Measurements from ENCODE around the gene LGALS3BP. TPM values are rescaled to one million over a fixed set of nuclear protein-coding genes. Genes with fewer than 3 reads are reported as not detected.
A peak's percentile ranks its signal among the peaks of the same experiment; 100 is the strongest.
"Not testable (repeated sequence)": the region's sequence is repeated elsewhere in the genome, so short reads cannot be mapped to it uniquely, and the experiment has no call there.

Gene LGALS3BP
- total RNA-seq, 4 donors from 2014 or later: 172 to 414 (median 262) TPM

DNA sequence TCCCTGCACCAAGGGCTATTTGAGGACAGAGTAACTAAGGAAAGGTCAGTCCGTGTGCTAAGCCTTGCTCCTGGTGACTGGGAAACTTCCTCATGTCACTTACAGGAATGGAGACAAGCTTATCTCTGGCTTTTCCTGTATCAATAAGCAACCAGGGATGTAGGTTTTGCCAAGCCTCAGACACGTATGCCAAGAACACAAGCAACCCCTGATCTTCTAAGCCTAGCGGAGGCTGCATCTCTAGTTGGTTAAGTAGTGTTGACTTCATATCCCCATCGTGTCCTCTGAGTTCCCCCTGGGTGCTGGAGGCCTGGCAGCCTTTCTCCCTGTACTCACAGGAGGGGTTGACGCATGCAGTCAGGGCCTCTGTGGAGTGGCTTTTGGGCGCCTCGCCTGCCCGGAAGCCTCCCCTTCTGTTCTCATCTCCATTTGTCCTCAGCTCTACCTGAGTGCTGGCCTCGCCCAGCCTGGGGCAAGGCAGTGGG lies 42.8 kb upstream of the LGALS3BP start:
- DNase-seq: no peak
- intact Hi-C loops (cut with DNase I): no loop called here
- Histone ChIP-seq H3K27ac (peak overlapping the region in 3 of 4 donors; percentile 73 to 80 (median 76)), H3K9me3 (no peaks in the 10 kb centered on the region), H3K4me1 (peaks cover 29 to 85% (median 55%) of the 10 kb centered on the region in 3 donors), H3K27me3 (peaks cover 0 to 58% (median 0%) of the 10 kb centered on the region in 4 donors), H3K36me3 (no peaks in the 10 kb centered on the region), H3K4me3 (no peak overlapping the region)
- WGBS, 2 donors: 66 to 93% methylated on average over 8 of the region's 9 CpGs
- TF ChIP-seq POLR2A (IDR thresholded peaks at IDR 0.05): no peak
- TF ChIP-seq, protein P1, sequence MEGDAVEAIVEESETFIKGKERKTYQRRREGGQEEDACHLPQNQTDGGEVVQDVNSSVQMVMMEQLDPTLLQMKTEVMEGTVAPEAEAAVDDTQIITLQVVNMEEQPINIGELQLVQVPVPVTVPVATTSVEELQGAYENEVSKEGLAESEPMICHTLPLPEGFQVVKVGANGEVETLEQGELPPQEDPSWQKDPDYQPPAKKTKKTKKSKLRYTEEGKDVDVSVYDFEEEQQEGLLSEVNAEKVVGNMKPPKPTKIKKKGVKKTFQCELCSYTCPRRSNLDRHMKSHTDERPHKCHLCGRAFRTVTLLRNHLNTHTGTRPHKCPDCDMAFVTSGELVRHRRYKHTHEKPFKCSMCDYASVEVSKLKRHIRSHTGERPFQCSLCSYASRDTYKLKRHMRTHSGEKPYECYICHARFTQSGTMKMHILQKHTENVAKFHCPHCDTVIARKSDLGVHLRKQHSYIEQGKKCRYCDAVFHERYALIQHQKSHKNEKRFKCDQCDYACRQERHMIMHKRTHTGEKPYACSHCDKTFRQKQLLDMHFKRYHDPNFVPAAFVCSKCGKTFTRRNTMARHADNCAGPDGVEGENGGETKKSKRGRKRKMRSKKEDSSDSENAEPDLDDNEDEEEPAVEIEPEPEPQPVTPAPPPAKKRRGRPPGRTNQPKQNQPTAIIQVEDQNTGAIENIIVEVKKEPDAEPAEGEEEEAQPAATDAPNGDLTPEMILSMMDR (IDR thresholded peaks at IDR 0.05): no peak

DNA sequence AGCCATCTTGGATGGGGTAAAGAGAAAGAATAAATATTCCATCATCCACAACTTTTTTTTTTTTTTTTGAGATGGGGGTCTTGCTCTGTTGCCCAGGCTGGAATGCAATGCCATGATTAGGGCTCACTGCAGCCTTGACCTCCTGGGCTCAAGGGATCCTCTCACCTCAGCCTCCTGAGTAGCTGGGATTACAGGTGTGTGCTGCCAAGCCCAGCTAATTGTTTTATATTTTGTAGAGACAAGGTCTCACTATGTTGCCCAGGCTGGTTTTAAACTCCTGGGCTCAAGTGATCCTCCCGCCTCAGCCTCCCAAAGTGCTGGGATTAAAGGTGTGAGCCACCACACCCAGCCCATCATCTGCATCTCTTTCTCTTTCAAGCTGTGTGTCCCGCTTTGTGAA lies 42.2 kb upstream of the LGALS3BP start:
- 86 to 100% methylated on average over 2 of the region's 2 CpGs for WGBS, 2 donors
- Histone ChIP-seq H3K4me1 (peaks cover 23 to 78% (median 49%) of the 10 kb centered on the region in 3 donors), H3K27me3 (peaks cover 0 to 52% (median 0%) of the 10 kb centered on the region in 4 donors), H3K27ac (peak overlapping the region in 3 of 4 donors; percentile 73 to 80 (median 76))
- H3K36me3 ChIP-seq; DNase-seq; H3K9me3 ChIP-seq; intact Hi-C loops (cut with DNase I); H3K4me3 ChIP-seq: not testable (repeated sequence)

DNA sequence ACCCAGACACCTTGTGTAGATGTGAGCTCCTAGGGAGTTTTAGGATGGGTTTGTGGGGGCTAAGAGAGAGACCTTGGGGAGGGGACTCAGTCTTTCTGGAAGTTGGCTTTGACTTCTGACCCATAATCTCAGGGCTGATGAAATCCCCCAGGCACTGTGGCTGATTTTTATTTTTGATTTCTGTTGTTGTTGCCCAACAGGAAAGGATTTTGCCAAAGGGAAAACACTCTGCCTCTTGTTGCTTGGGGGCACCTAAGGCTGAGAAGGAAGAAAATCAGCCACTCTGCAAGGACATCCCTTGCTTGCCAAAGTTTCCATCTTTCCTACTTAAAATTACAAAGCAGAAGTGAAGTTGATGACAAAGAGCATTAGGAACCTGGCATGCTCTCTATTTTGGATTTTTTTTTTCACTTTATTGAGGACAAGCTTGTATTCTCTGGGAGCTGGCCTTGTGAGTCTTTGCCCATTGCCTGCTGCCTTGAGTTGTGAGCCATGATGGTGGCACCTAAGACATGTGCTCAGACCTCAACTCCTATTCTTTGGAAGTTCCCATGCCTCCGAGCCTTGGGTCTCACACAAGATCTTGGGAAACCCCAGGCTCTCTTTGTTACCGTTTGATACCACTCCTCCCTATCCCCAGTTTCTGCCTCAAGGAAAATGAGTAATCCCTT lies 41.0 kb upstream of the LGALS3BP start:
- Histone ChIP-seq H3K27ac (peak overlapping the region; percentile 50 to 87 (median 80)), H3K36me3 (no peaks in the 10 kb centered on the region), H3K4me3 (no peak overlapping the region), H3K4me1 (peaks cover 17 to 67% (median 37%) of the 10 kb centered on the region in 3 donors), H3K27me3 (peaks cover 0 to 41% (median 0%) of the 10 kb centered on the region in 4 donors), H3K9me3 (no peaks in the 10 kb centered on the region)
- intact Hi-C loops (cut with DNase I): no loop called here
- TF ChIP-seq, protein P1 (IDR thresholded peaks at IDR 0.05): no peak
- no peak for TF ChIP-seq POLR2A (IDR thresholded peaks at IDR 0.05)
- 18 to 31% methylated on average over 2 of the region's 2 CpGs for WGBS, 2 donors
- no peak for DNase-seq

DNA sequence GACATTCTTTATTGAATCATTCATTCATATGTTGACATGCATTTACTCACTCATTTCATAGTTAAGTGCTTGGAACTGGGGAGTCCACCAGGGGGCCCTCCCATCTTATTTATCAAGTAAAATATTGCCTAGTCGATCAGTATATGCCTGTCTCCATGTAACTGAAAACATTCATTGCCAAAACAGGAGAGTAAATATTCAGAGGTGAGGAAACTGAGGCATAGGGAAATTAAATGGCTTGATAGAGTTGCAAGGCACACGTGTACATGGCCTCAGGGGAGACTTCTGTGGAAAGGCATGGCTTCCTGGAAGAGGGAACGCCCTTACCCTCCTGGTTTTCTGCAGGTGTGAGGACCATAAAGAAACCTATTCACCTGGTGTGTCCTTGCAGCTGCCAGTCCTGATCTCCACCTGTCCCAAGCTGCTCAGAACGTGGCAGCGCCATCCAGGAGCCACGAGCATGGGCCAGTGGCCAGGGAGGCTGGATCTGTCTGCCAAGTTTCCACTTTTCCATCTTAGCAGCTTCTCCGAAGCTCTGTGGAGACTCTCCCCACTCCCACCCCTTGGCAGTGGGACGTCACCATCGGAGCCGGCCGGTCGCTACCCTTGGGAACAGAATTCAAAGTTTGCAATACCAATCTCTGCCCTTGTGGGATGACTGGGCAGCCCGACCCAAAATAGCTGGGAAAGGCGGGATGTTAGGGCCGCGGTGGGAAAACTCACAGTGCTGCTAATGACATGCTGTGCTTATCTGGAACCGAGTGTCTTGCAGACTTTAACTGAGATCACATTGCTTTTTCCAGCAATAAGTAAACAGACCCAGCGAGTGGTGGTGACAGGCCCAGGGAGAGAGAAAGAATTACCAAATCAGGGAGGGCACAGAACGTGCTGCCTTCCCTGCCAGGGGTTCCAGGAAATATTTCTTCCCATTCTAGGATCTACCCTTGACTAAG lies 40.2 kb upstream of the LGALS3BP start:
- intact Hi-C loops (cut with DNase I): no loop called here
- Histone ChIP-seq H3K4me3 (peak overlapping the region in 1 of 4 donors; percentile 24), H3K27ac (peak overlapping the region; percentile 50 to 87 (median 80)), H3K27me3 (peaks cover 0 to 32% (median 0%) of the 10 kb centered on the region in 4 donors), H3K36me3 (no peaks in the 10 kb centered on the region), H3K4me1 (peaks cover 13 to 58% (median 30%) of the 10 kb centered on the region in 3 donors), H3K9me3 (no peaks in the 10 kb centered on the region)
- no peak for DNase-seq
- 18 to 19% methylated on average over 8 to 11 of the region's 19 CpGs for WGBS, 2 donors
- TF ChIP-seq POLR2A (IDR thresholded peaks at IDR 0.05): no peak
- TF ChIP-seq, protein P1 (IDR thresholded peaks at IDR 0.05): peak; percentile 16 to 79 (median 67)

DNA sequence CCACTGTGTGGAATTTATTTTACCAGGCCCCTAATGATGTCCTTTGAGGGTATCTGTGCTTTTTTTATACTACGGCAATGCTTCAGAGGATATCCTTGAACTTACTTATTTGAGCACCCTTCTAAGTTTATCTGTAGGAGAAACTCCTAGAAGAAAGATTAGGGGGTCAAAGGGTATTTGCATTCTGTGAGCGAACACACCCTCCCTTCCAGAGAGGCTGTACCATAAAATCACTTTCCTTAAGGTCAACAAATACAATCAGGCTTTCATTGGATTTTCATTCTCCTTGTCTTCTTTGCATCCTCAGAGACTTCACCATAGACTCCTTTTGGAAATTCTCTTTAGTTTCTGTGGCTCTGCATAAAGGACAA lies 39.5 kb upstream of the LGALS3BP start:
- H3K9me3 ChIP-seq: no peaks in the 10 kb centered on the region
- WGBS, 2 donors: 65 to 84% methylated on average over 2 of the region's 2 CpGs
- peaks cover 0 to 25% (median 0%) of the 10 kb centered on the region in 4 donors for H3K27me3 ChIP-seq
- intact Hi-C loops (cut with DNase I): no loop called here
- no peaks in the 10 kb centered on the region for H3K36me3 ChIP-seq
- no peak overlapping the region for H3K4me3 ChIP-seq
- TF ChIP-seq, protein P1 (IDR thresholded peaks at IDR 0.05): no peak
- no peak for TF ChIP-seq POLR2A (IDR thresholded peaks at IDR 0.05)
- peak overlapping the region in 1 of 4 donors; percentile 87 for H3K27ac ChIP-seq
- H3K4me1 ChIP-seq: peaks cover 7 to 52% (median 24%) of the 10 kb centered on the region in 3 donors
- DNase-seq: no peak

All from esophagus squamous epithelium (tissue), 5 donors.